Stimulated activated CD4-positive, alpha-beta T cell treated with anti-CD3 and anti-CD28 coated beads, Interleukin-15, amount 100 ng/mL, for 48 hours (primary cell): Measurements from ENCODE around the gene RASSF5.
A peak's percentile ranks its signal among the peaks of the same experiment; 100 is the strongest.
"Not testable (repeated sequence)": the region's sequence is repeated elsewhere in the genome, so short reads cannot be mapped to it uniquely, and the experiment has no call there.

ENCODE experiments used
- DNase-seq, 2 donors: peaks; one replicate each; pipeline ENCODE4 v3.0.0-alpha.2; 2020; ENCODE audit warnings: low read depth in 2 of 2

The RASSF5 gene

DNA sequence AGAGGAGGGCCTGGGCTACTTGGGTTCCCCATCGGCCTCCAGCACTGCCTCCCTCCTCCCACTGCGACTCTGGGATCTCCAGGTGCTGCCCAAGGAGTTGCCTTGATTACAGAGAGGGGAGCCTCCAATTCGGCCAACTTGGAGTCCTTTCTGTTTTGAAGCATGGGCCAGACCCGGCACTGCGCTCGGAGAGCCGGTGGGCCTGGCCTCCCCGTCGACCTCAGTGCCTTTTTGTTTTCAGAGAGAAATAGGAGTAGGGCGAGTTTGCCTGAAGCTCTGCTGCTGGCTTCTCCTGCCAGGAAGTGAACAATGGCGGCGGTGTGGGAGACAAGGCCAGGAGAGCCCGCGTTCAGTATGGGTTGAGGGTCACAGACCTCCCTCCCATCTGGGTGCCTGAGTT, 80.6 kb downstream of the RASSF5 start:
- DNase-seq: no peak

GRCh38 chr1:206588492-206588891, 81.2 kb downstream of the RASSF5 start:
- no peak for DNase-seq

DNA sequence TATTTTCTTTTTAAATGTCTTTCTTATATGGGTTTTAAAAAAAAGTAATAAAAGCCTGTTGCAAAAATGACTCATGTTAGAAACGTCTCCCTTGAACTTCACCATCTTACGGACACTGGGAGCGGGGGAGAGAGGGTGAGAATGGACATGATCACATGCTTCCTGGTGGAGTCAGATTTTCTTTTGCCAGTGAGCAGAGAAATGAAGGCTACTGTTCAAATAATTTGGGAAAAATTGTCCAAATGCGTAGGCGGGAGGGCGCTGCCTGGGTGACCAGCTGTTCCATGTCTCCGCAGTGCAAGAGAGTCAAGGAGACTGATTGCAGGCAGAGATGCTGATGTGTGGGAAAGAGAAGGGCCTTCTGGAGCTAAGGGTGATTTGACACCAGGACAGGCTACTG, 81.9 kb downstream of the RASSF5 start:
- DNase-seq: no peak

GRCh38 chr1:206590025-206590758, 82.9 kb downstream of the RASSF5 start:
- peak; percentile 59 to 64 for DNase-seq

DNA sequence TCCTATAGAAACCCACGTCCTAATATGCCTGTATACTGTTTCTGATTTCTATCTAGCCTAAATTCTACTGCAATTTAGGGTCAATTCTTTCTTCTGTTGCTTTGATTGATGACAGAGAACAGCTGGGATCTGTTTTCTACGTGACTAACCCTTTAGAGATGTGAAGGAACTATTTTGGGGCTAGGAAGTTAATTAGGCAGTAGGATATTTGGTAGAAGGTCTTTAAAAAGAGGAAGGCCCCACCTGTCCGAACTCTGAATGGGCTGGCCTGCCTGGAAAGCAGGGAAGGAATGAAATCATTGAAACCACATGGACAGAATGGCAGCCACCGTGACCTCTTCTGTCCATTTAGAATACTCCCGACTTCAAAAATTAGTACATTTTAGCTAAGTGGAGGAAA, 83.9 kb downstream of the RASSF5 start:
- DNase-seq: no peak

DNA sequence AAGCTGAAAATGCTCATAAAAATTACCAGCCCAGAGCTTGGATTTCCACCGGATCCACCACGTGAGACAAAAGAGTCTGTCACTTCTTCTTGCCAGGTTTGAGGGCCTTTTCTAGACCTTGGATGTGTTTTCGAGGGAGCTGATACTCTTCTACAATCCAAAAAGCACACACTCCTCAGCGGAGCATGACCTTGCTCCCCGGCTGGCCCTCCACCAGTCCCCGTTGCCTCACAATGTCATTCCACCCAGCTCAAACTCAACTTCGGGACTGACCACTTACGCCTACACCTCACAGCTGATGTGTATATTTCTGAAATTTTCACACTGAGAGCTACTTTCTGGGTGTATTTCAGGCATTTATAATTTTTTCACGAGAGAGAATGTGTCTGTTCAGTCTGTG, 84.4 kb downstream of the RASSF5 start:
- no peak for DNase-seq

GRCh38 chr1:206593351-206593925, 86.1 kb downstream of the RASSF5 start:
- no peak for DNase-seq

GRCh38 chr1:206595581-206596318, 88.4 kb downstream of the RASSF5 start:
- no peak for DNase-seq

GRCh38 chr1:206596319-206596666, 89.0 kb downstream of the RASSF5 start:
- DNase-seq: no peak

DNA sequence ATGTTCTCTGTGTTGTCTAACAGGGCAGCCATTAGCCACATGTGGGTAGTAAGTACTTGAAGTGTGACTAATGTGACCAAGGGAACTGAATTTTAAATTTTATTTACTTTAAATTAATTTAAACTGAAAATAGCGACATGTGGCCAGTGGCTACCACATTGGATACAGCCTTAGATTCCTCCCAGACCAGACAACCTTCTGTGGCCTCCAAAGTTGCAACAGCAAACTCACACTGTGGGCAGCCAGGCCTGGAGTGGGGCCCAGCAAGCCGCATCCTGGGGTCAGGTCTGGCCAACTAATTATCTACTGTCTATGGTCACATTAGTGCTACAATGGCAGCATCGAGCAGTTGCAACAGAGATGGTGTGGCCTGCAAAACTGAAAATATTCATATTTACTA, 93.2 kb downstream of the RASSF5 start:
- DNase-seq: no peak

- no peak for DNase-seq
Measured at GRCh38 chr1:206604861-206605260, 97.5 kb downstream of the RASSF5 start.

- DNase-seq: no peak
Measured at GRCh38 chr1:206606867-206607266, 99.5 kb downstream of the RASSF5 start.

DNA sequence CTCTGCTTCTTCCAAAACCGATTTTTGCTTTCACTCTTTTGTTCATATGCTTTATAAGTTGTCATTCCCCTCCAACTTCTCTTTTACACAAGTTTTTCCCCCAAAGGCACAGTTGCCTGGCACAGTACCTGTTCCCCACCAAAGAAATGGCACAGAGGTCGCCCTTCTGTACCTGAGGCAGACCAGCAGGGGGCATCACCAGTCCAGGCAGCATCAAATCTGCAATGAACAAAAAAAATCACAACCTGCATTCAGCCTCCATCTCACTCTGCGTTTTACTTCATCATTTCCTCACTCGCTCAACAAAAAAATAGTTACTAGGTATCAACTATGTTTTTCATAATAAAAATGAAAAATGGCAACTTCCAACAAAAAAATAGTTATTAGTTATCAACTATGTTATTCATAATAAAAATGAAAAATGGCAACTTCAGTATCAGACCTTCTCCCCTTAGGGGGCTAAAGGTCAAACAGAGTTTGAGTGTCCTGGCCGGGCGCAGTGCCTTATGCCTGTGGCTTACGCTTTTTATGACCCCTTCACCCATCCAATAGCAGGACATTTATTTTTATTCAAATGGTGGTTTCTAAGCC, 100.9 kb downstream of the RASSF5 start:
- peak; percentile 38 to 66 for DNase-seq

DNA sequence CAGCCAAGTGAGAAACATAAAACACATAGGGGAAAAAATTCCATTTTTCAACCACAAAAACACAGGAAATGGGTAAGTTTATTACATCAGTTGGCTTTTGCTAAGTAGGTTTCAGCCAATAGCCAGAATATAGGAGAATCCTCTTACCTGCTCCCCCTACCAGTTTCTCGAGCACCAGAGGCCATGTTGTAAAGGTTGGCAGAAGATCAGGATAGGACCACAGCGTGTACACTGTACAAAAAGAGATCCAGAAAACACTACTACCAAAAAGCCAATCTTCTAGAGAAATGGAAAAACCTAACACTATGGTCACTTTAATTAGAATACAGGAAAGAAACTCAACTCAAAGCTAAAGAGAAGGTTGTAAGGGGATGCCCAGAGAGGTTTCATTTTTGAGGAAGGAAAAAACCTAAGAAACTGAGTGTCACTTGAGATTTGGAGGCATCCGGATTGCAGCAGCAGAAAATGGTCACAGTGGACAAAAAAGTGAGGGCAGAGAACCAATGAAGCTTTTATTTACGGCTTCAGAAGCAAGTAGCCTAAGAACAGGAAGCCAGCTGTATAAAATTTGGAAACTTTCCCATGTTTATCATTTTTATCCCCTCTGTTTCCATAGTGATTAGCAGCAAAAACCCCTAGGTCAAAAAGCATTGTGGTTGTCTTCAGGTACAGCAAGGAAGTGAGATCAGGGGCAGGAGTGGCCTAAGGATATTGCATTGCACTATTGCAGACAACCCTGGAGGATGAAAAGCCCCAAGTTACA, 102.1 kb downstream of the RASSF5 start:
- no peak for DNase-seq

- DNase-seq: peak; percentile 90 to 93
Measured at GRCh38 chr1:206612129-206612876, 105.0 kb downstream of the RASSF5 start, which contains the start of gene EIF2D. Gene EIF2D, minus strand, starts transcription at chr1:206612465. Its CDS starts 123 bp downstream, at chr1:206612342.

DNA sequence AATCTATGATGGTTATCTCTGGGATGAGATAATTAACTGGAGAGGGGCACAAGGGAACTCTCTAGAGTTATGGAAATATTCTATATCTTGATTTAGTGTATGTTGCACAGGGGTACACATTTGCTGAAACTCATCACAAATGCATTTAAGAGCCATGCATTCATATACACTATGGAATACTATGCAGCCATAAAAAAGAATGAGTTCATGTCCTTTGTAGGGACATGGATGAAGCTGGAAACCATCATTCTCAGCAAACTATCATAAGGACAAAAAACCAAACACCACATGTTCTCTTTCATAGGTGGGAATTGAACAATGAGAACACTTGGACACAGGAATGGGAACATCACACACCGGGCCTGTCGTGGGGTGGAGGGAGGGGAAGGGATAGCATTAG, 119.1 kb downstream of the RASSF5 start:
- not testable (repeated sequence) for DNase-seq

DNA sequence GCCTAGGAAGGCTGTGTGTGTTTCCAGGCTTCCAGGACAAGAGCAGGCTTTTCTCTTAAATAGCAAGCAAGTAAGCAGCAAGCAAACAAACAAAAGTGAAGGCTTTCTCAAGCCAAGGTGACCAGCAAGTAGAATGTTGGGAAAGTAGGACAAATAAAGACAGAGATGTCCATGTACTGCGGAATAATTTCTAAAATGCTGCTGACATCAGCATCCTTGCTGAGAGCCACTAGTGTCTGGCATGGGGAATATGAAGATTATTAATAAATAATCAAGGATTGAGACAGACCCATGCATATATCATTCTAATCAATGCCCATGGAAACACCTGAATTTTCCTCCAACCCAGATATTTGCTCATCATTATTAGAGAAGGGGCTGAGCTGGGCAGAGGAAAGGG, 121.6 kb downstream of the RASSF5 start:
- DNase-seq: no peak

DNA sequence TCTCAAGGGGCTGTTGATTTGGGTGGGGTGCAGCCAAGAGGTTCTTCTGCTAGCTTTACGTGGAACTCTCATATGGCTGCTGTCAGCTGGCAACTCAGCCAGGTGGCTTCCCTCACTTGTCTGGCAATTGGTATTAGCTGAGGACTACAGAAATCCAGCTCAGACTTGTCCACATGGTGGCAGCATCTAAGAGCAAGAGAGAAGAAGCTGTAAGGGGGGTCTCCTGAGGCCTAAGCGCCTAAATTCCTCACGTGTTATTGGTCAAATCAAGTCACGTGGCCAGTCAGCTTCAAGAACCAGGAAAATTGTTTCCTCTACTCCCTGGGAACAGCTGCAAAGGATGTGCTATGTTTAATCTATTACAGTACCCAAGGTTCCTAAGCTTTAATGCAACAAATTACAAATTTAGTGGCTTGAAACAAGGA, 123.8 kb downstream of the RASSF5 start:
- DNase-seq: no peak

GRCh38 chr1:206633708-206634121, 126.4 kb downstream of the RASSF5 start:
- no peak for DNase-seq

GRCh38 chr1:206634365-206635079, 127.2 kb downstream of the RASSF5 start:
- DNase-seq: peak; percentile 41 to 61
